H9 (cell line): ENCODE results near the gene COL4A2. TPM values are rescaled to one million over a fixed set of nuclear protein-coding genes. Genes with fewer than 3 reads are reported as not detected.
A peak's percentile ranks its signal among the peaks of the same experiment; 100 is the strongest.

Source experiments
- DNase-seq: peaks from one replicate; pipeline ENCODE4 v3.0.0-alpha.2; 2017
- H2AFZ ChIP-seq: one replicate; pipeline ENCODE4 v1.6.1; 2013; ENCODE audit warnings: mild to moderate bottlenecking, low read length, control low read depth, moderate library complexity
- H2AK5ac ChIP-seq: 2 replicates; pipeline ENCODE4 v1.6.1; 2013; ENCODE audit warnings: low read length, control low read depth, mixed read lengths; ENCODE audit not compliant: insufficient read length
- H2BK120ac ChIP-seq: one replicate; pipeline ENCODE4 v1.6.1; 2013; ENCODE audit warnings: low read depth, mild to moderate bottlenecking, low read length, control low read depth, inconsistent platforms; ENCODE audit not compliant: poor library complexity, severe bottlenecking
- H2BK12ac ChIP-seq: 2 replicates; pipeline ENCODE4 v1.6.1; 2013; ENCODE audit warnings: low read length, control low read depth, mixed read lengths, low read depth; ENCODE audit not compliant: insufficient read length
- H2BK15ac ChIP-seq: 2 replicates; pipeline ENCODE4 v1.6.1; 2013; ENCODE audit warnings: low read depth, low read length, control low read depth
- H2BK20ac ChIP-seq: one replicate; pipeline ENCODE4 v1.6.1; 2013; ENCODE audit warnings: low read depth, mild to moderate bottlenecking, low read length, control low read depth, inconsistent platforms; ENCODE audit not compliant: poor library complexity, severe bottlenecking
- H2BK5ac ChIP-seq: 2 replicates; pipeline ENCODE4 v1.6.1; 2013; ENCODE audit warnings: low read length, control low read depth, mixed read lengths; ENCODE audit not compliant: insufficient read length
- H3K14ac ChIP-seq: 2 replicates; pipeline ENCODE4 v1.6.1; 2013; ENCODE audit warnings: low read length, control low read depth; ENCODE audit not compliant: insufficient read depth
- H3K18ac ChIP-seq: 2 replicates; pipeline ENCODE4 v1.6.1; 2013; ENCODE audit warnings: low read depth, mild to moderate bottlenecking, mixed read lengths, low read length, control low read depth; ENCODE audit not compliant: insufficient read length
- H3K23ac ChIP-seq: 2 replicates; pipeline ENCODE4 v1.6.1; 2013; ENCODE audit warnings: low read length, control low read depth, mixed read lengths, low read depth; ENCODE audit not compliant: insufficient read length
- H3K23me2 ChIP-seq: 2 replicates; pipeline ENCODE4 v1.6.1; 2013; ENCODE audit warnings: low read depth, mild to moderate bottlenecking, mixed read lengths, low read length, control low read depth; ENCODE audit not compliant: insufficient read length, poor library complexity, severe bottlenecking
- H3K27ac ChIP-seq: 2 replicates; pipeline ENCODE4 v1.5.1; 2013; ENCODE audit warnings: low read length, control low read depth, mixed read lengths, low read depth; ENCODE audit not compliant: insufficient read length
- H3K27me3 ChIP-seq: 2 replicates; pipeline ENCODE4 v1.6.1; 2013; ENCODE audit warnings: low read length, control low read depth, inconsistent platforms; ENCODE audit not compliant: insufficient read depth
- H3K4ac ChIP-seq: 2 replicates; pipeline ENCODE4 v1.6.1; 2013; ENCODE audit warnings: low read depth, mild to moderate bottlenecking, control low read depth, inconsistent platforms, low read length, moderate library complexity
- H3K4me1 ChIP-seq: 2 replicates; pipeline ENCODE4 v1.6.1; 2013; ENCODE audit warnings: low read length, control low read depth, inconsistent platforms; ENCODE audit not compliant: insufficient read depth
- H3K4me2 ChIP-seq: 2 replicates; pipeline ENCODE4 v1.6.1; 2013; ENCODE audit warnings: low read length, control low read depth, mixed read lengths; ENCODE audit not compliant: insufficient read length, insufficient read depth
- H3K56ac ChIP-seq: 2 replicates; pipeline ENCODE4 v1.6.1; 2013; ENCODE audit warnings: low read depth, mild to moderate bottlenecking, mixed read lengths, low read length, control low read depth; ENCODE audit not compliant: insufficient read length
- H3K79me1 ChIP-seq: 2 replicates; pipeline ENCODE4 v1.6.1; 2013; ENCODE audit warnings: low read depth, mild to moderate bottlenecking, moderate library complexity, low read length, control low read depth, inconsistent platforms; ENCODE audit not compliant: insufficient read depth, poor library complexity, severe bottlenecking
- H3K79me2 ChIP-seq: 2 replicates; pipeline ENCODE4 v1.6.1; 2013; ENCODE audit warnings: low read length, control low read depth, inconsistent platforms; ENCODE audit not compliant: insufficient read depth
- H3K9ac ChIP-seq: 2 replicates; pipeline ENCODE4 v1.6.1; 2013; ENCODE audit warnings: low read length, control low read depth, mixed read lengths; ENCODE audit not compliant: insufficient read length; ENCODE audit errors: extremely low read depth
- H3K9me3 ChIP-seq: one replicate; pipeline ENCODE4 v1.6.1; 2013; ENCODE audit warnings: low read depth, low read length, inconsistent platforms; ENCODE audit not compliant: control insufficient read depth
- H3T11ph ChIP-seq: one replicate; pipeline ENCODE4 v1.6.1; 2013; ENCODE audit warnings: mild to moderate bottlenecking, low read length, control low read depth, inconsistent platforms
- H4K20me1 ChIP-seq: one replicate; pipeline ENCODE4 v1.6.1; 2013; ENCODE audit not compliant: control insufficient read depth, insufficient read length, insufficient read depth
- H4K5ac ChIP-seq: 2 replicates; pipeline ENCODE4 v1.6.1; 2013; ENCODE audit warnings: low read depth, mild to moderate bottlenecking, mixed read lengths, low read length, control low read depth; ENCODE audit not compliant: insufficient read length
- H4K8ac ChIP-seq: replicated peaks from 2 replicates; pipeline ENCODE4 v1.6.1; 2013; ENCODE audit warnings: low read length, control low read depth, mixed read lengths, low read depth; ENCODE audit not compliant: insufficient read length
- H4K91ac ChIP-seq: 2 replicates; pipeline ENCODE4 v1.6.1; 2013; ENCODE audit warnings: low read depth, mild to moderate bottlenecking, moderate library complexity, mixed read lengths, low read length, control low read depth; ENCODE audit not compliant: insufficient read length
- H3K27ac Mint-ChIP-seq, 3 experiments: 2 replicates in 2 of 3; 3 replicates in 1 of 3; pipeline ENCODE4 v1.8.0; 2020 to 2021; ENCODE audit warnings: mixed read lengths in 3 of 3, mild to moderate bottlenecking in 1 of 3, moderate library complexity in 1 of 3
- H3K27me3 Mint-ChIP-seq: 2 replicates; pipeline ENCODE4 v1.8.0; 2021; ENCODE audit warnings: low read depth, mild to moderate bottlenecking, moderate library complexity, mixed read lengths
- H3K36me3 Mint-ChIP-seq, 3 experiments: 2 replicates in 2 of 3; 3 replicates in 1 of 3; pipeline ENCODE4 v1.8.0; 2020 to 2021; ENCODE audit warnings: low read depth in 3 of 3, mixed read lengths in 3 of 3; ENCODE audit not compliant: insufficient read depth in 1 of 3
- H3K4me1 Mint-ChIP-seq, 2 experiments: 2 replicates each; pipeline ENCODE4 v1.8.0; 2020; ENCODE audit warnings: mixed read lengths in 2 of 2
- H3K4me3 Mint-ChIP-seq, 2 experiments: 2 replicates in 1 of 2; 3 replicates in 1 of 2; pipeline ENCODE4 v1.8.0; 2020 to 2021; ENCODE audit warnings: mild to moderate bottlenecking in 2 of 2, mixed read lengths in 2 of 2, moderate library complexity in 1 of 2
- H3K9me3 Mint-ChIP-seq, 2 experiments: 2 replicates in 1 of 2; 3 replicates in 1 of 2; pipeline ENCODE4 v1.8.0; 2020; ENCODE audit warnings: mild to moderate bottlenecking in 2 of 2, mixed read lengths in 2 of 2, moderate library complexity in 1 of 2
- WGBS: extraction: QIAGEN DNeasy Blood & Tissue Kit; methylation state at CpG from one replicate; pipeline ENCODE4 v1.1.7; 2013; ENCODE audit warnings: missing lambda C conversion rate, low lambda C conversion rate, mixed read lengths; ENCODE audit not compliant: insufficient read length; ENCODE audit errors: extremely low coverage; 5-methylcytosine and 5-hydroxymethylcytosine counted together
- total RNA-seq: library from RNA; stranded (reverse); gene quantifications from 2 replicates; pipeline ENCODE4 v1.2.1, GENCODE V29; 2021
- TF ChIP-seq, protein P1 (sequence below): fragments of 200-600 bp; sonication (generic); conservative IDR thresholded peaks from 3 replicates; pipeline ENCODE4 v1.8.0; 2021; ENCODE audit warnings: antibody characterized with exemption, mild to moderate bottlenecking

COL4A2 gene
- total RNA-seq, 1 experiment from 2014 or later, result 76.5 TPM

DNA sequence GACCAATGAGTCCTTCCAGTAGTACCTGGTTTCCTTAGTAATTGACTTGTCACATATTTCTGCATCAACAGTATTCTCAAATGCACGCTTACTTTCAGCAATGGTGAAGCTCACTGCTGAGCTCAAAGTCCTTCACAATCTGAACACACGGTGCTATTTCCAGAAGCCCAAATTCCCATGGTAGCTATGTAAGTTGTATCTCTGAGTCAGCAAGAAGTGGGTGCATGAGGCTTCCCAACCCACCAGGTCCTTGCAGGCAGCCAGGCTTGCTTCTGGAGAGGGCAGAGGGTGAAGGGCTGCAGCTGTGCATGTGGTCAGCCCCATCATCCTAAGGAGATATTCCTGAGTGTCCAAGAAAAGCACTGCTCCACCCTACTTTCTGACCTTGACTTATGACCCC, 25.7 kb downstream of the COL4A2 start:
- Histone ChIP-seq H2AK5ac (no peak overlapping the region), H2AFZ (no peak overlapping the region), H3K4me2 (no peak overlapping the region), H3K14ac (no peak overlapping the region), H2BK120ac (no peak overlapping the region), H3T11ph (no peak overlapping the region), H2BK5ac (no peak overlapping the region), H3K23ac (no peak overlapping the region), H3K27me3 (no peaks in the 10 kb centered on the region), H3K4me1 (no peaks in the 10 kb centered on the region; the same call in 1 of the 2 replicates), H3K56ac (no peak overlapping the region), H2BK20ac (no peak overlapping the region), H2BK15ac (no peak overlapping the region), H2BK12ac (no peak overlapping the region), H3K79me2 (no peaks in the 10 kb centered on the region; the same call in 1 of the 2 replicates), H3K9ac (no peak overlapping the region), H4K20me1 (no peaks in the 10 kb centered on the region), H4K5ac (no peak overlapping the region), H3K27ac (no peak overlapping the region), H4K8ac (no peak overlapping the region), H3K23me2 (no peaks in the 10 kb centered on the region), H3K79me1 (no peaks in the 10 kb centered on the region), H3K18ac (no peak overlapping the region), H4K91ac (no peak overlapping the region), H3K9me3 (no peaks in the 10 kb centered on the region), H3K4ac (no peak overlapping the region)
- peaks cover 9 to 17% (median 15%) of the 10 kb centered on the region in 3 experiments; a peak in 6 of 7 replicates for H3K36me3 Mint-ChIP-seq
- WGBS, result no CpG with 5 or more reads among the region's 2 CpGs
- TF ChIP-seq, protein P1, sequence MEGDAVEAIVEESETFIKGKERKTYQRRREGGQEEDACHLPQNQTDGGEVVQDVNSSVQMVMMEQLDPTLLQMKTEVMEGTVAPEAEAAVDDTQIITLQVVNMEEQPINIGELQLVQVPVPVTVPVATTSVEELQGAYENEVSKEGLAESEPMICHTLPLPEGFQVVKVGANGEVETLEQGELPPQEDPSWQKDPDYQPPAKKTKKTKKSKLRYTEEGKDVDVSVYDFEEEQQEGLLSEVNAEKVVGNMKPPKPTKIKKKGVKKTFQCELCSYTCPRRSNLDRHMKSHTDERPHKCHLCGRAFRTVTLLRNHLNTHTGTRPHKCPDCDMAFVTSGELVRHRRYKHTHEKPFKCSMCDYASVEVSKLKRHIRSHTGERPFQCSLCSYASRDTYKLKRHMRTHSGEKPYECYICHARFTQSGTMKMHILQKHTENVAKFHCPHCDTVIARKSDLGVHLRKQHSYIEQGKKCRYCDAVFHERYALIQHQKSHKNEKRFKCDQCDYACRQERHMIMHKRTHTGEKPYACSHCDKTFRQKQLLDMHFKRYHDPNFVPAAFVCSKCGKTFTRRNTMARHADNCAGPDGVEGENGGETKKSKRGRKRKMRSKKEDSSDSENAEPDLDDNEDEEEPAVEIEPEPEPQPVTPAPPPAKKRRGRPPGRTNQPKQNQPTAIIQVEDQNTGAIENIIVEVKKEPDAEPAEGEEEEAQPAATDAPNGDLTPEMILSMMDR, result no peak
- peaks cover 37 to 41% of the 10 kb centered on the region in 2 experiments for H3K4me1 Mint-ChIP-seq
- H3K4me3 Mint-ChIP-seq, result no peak overlapping the region
- no peak for DNase-seq
- H3K9me3 Mint-ChIP-seq, result no peaks in the 10 kb centered on the region
- no peaks in the 10 kb centered on the region for H3K27me3 Mint-ChIP-seq
- H3K27ac Mint-ChIP-seq, result peak overlapping the region in 1 of 3 experiments; percentile 50; a peak in 1 of 7 replicates
